HepG2 (cell line): Measurements from ENCODE around the gene SEMA3B.

ENCODE experiments used
- TAF15 ChIP-seq: fragments of 200-400 bp; formaldehyde crosslinking; IDR thresholded peaks from one replicate; pipeline ENCODE4 v1.6.1; 2018; ENCODE audit warnings: mild to moderate bottlenecking, low read depth, low read length; ENCODE audit not compliant: poor library complexity, severe bottlenecking
- TF ChIP-seq, protein P1 (sequence below): sonication (generic); formaldehyde crosslinking; IDR thresholded peaks from 2 replicates; pipeline ENCODE4 v1.5.0; 2020; ENCODE audit warnings: mild to moderate bottlenecking, missing genetic modification reagents, moderate library complexity

DNA sequence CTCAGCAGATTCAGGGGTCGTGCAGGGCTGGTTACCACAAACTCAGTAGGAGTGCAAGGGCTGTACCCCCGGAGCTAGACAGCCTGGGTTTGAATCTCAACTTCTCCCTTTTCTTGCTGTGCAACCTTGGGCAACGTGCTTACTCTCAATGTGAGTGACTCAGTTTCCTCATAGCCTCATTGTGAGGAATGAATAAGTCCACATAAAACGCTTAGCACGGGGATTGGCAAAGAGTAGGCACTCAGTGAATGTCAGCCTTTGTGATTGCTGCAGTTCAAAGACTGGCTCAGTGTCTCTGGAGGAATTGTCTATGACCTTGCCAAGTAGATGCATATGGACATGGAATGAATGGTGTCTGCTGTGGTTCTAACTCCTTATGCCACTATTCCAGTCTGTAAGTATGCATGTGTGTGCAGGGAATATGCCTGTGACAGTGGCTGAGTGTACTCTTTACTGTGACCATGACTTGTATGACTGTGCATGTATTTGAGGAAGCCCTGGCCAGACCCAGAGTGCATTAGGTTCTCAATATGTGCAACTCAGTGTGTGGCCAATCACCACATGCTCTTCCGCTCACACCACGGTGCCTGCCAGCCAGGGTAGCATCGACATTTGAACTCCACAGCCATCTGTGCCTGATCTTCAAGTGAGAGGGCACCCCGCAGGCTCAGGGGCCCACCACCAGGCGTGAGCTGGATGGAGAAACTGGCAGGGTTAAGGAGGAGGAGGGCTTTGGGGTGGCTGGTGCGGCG, 31.2 kb downstream of the SEMA3B start:
- TF ChIP-seq, protein P1, sequence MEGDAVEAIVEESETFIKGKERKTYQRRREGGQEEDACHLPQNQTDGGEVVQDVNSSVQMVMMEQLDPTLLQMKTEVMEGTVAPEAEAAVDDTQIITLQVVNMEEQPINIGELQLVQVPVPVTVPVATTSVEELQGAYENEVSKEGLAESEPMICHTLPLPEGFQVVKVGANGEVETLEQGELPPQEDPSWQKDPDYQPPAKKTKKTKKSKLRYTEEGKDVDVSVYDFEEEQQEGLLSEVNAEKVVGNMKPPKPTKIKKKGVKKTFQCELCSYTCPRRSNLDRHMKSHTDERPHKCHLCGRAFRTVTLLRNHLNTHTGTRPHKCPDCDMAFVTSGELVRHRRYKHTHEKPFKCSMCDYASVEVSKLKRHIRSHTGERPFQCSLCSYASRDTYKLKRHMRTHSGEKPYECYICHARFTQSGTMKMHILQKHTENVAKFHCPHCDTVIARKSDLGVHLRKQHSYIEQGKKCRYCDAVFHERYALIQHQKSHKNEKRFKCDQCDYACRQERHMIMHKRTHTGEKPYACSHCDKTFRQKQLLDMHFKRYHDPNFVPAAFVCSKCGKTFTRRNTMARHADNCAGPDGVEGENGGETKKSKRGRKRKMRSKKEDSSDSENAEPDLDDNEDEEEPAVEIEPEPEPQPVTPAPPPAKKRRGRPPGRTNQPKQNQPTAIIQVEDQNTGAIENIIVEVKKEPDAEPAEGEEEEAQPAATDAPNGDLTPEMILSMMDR (CRISPR knock-in tag) = no peak
- no peak for TF ChIP-seq TAF15
